Erythroblast (primary cell): ENCODE data around the gene C1orf116.

Experiments used
- GATA1 ChIP-seq: IDR thresholded peaks from 2 replicates; pipeline ENCODE4 v1.6.1; 2011; ENCODE audit warnings: low read depth, mild to moderate bottlenecking, control low read depth, low read length, moderate library complexity
- POLR2A ChIP-seq: IDR thresholded peaks from 2 replicates; pipeline ENCODE4 v1.6.1; 2011; ENCODE audit warnings: mild to moderate bottlenecking, low read length

DNA sequence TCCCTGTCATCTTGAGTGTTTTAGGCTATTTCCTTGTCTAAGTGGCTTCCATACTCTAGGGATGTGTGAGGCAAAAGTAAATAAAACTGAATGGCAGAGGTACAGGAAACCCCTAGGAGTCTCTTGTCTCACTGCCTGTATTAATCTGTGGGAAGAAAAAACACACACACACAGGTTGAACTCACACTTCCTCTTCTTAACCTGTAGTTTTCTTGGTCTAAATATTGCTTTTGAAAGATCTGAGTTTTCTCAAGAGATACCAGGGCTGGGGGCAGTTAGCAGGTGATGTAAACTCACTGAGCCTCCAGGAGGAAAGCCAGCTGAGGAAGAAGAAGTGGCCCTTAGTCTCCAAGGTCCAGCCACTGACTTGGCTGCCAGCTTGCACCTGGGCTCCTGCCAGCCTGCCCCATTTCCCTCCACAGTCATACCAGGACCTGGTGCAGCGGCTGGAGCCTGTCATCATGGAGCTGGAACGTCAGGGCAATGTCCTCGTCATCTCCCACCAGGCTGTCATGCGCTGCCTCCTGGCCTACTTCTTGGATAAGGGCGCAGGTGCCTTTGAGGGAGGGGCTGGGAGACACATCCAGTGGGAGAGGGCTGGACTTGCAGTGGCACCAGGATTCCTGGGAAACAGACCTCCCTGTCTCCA, 37.4 kb upstream of the C1orf116 start:
- TF ChIP-seq POLR2A (no peak), GATA1 (no peak)
